SH-SY5Y (cell line): ENCODE data around the gene ZNF641.

ENCODE experiments used
- GATA2 ChIP-seq: IDR thresholded peaks from 2 replicates; pipeline ENCODE4 v1.6.1; 2011; ENCODE audit warnings: mild to moderate bottlenecking, low read depth, low read length
- GATA3 ChIP-seq: IDR thresholded peaks from 2 replicates; pipeline ENCODE4 v1.6.1; 2011; ENCODE audit warnings: low read depth, mild to moderate bottlenecking, low read length, moderate library complexity

DNA sequence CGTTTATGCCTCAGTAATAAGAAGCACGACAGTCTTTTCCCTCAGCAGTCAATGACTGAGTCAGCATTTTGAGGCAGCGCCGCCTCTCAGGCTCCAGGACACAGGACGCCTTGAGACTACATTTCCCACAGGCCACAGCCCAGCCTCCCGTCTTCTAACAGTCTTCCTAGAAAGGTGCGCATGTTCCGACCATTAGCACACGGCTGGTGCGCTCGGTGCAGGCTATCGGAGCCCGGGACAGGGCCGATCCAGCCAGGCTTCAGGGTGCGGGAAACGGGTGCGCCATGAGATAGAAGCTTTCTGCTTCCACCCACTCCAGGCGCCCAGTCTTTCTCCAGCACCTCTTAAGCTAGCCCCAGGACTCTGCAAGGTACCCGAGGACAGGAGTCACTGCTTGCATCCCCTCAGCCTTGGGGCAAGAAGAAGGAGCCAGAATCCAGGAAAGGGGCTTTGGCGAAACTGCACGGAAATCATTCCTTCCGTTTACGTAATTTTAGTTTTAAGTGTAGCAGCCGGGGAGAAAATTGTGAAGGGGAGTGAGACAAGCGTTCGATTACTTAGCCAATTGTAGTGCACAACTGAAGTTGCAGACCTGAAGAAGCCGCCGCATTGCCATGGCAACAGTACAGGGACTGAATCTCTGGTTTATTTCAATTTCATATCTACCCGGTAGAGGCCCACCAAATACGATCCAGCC lies 54.0 kb downstream of the ZNF641 start:
- TF ChIP-seq GATA2 (no peak), GATA3 (no peak)
